ENCODE measurements around the gene PLEKHA8.

The PLEKHA8 gene

GRCh38 chr7:30026229-30027064 is 1.8 kb upstream of the PLEKHA8 start, which contains the start of gene FKBP14:
Gene FKBP14 (minus strand): TSS chr7:30026702. CDS start chr7:30026508, 194 bp downstream.
- ChIA-PET CTCF (no interaction called here), POLR2A (no interaction called here)
- TF ChIP-seq NFRKB (IDR thresholded peaks at IDR 0.05) (no peak), FOXA1 (IDR thresholded peaks at IDR 0.05) (no peak), ELF4 (IDR thresholded peaks at IDR 0.05) (no peak; the same call in 1 of the 2 replicates), FOXM1 (IDR thresholded peaks at IDR 0.05; ENCODE audit: borderline replicate concordance) (peak; percentile 97), FOXK2 (IDR thresholded peaks at IDR 0.05) (no peak), CTBP1 (IDR thresholded peaks at IDR 0.05; ENCODE audit: borderline replicate concordance) (peak; percentile 53; the same call in 1 of the 2 replicates), PKNOX1 (IDR thresholded peaks at IDR 0.05) (peak; percentile 100), BHLHE40 (IDR thresholded peaks at IDR 0.05; ENCODE audit: borderline replicate concordance) (no peak), SUZ12 (IDR thresholded peaks at IDR 0.05) (no peak), ARNT (IDR thresholded peaks at IDR 0.05) (no peak), L3MBTL2 (conservative IDR thresholded peaks at IDR 0.05) (peak; percentile 34; the same call in 1 of the 2 replicates), TARDBP (IDR thresholded peaks at IDR 0.05) (no peak), SP1 (IDR thresholded peaks at IDR 0.05) (no peak), LEF1 (IDR thresholded peaks at IDR 0.05; ENCODE audit: borderline replicate concordance) (no peak), HDGF (IDR thresholded peaks at IDR 0.05; ENCODE audit: borderline replicate concordance) (no peak), ZNF384 (IDR thresholded peaks at IDR 0.05) (no peak)
- DNase-seq (ENCODE audit: extremely low spot score), result peak; percentile 93

GRCh38 chr7:30027065-30027456 is 1.2 kb upstream of the PLEKHA8 start:
- POLR2A ChIA-PET, result interaction anchor here (0.7 to 1.4 kb wide), 2 partner anchors 38 to 39 kb away, joined by 4 to 6 read pairs; partner anchors contain the start of gene SCRN1
- CTCF ChIA-PET, result no interaction called here
- TF ChIP-seq FOXA1 (IDR thresholded peaks at IDR 0.05) (no peak), ELF4 (IDR thresholded peaks at IDR 0.05) (no peak), SP1 (IDR thresholded peaks at IDR 0.05) (no peak), TARDBP (IDR thresholded peaks at IDR 0.05) (no peak), FOXM1 (IDR thresholded peaks at IDR 0.05; ENCODE audit: borderline replicate concordance) (no peak), BHLHE40 (IDR thresholded peaks at IDR 0.05; ENCODE audit: borderline replicate concordance) (no peak), NFRKB (IDR thresholded peaks at IDR 0.05) (no peak), HDGF (IDR thresholded peaks at IDR 0.05; ENCODE audit: borderline replicate concordance) (no peak), FOXK2 (IDR thresholded peaks at IDR 0.05) (no peak), CTBP1 (IDR thresholded peaks at IDR 0.05; ENCODE audit: borderline replicate concordance) (no peak)
- peak; percentile 8 for DNase-seq (ENCODE audit: extremely low spot score)

- no peak for DNase-seq (ENCODE audit: extremely low spot score)
- ChIA-PET CTCF (no interaction called here), POLR2A (interaction anchor here (0.7 to 1.4 kb wide), 4 partner anchors 38 to 110 kb away, joined by 3 to 6 read pairs (median 4); partner anchors contain the start of gene SCRN1)
- no peak for TF ChIP-seq SP1 (IDR thresholded peaks at IDR 0.05)
- TF ChIP-seq FOXM1 (IDR thresholded peaks at IDR 0.05; ENCODE audit: borderline replicate concordance), result no peak
- no peak for TF ChIP-seq CTBP1 (IDR thresholded peaks at IDR 0.05; ENCODE audit: borderline replicate concordance)
- peak; percentile 25; the same call in 1 of the 2 replicates for TF ChIP-seq PKNOX1 (IDR thresholded peaks at IDR 0.05)
- TF ChIP-seq BHLHE40 (IDR thresholded peaks at IDR 0.05; ENCODE audit: borderline replicate concordance), result no peak
These were observed 434 bp upstream of the PLEKHA8 start for GRCh38 chr7:30027740-30028215.

GRCh38 chr7:30028749-30029635 is 780 bp downstream of the PLEKHA8 start:
- no peak for TF ChIP-seq HDGF (IDR thresholded peaks at IDR 0.05; ENCODE audit: borderline replicate concordance)
- TF ChIP-seq ARNT (IDR thresholded peaks at IDR 0.05), result no peak
- no peak for TF ChIP-seq SP1 (IDR thresholded peaks at IDR 0.05)
- TF ChIP-seq BHLHE40 (IDR thresholded peaks at IDR 0.05; ENCODE audit: borderline replicate concordance), result no peak
- TF ChIP-seq TARDBP (IDR thresholded peaks at IDR 0.05), result no peak
- no peak for TF ChIP-seq NFRKB (IDR thresholded peaks at IDR 0.05)
- no peak for TF ChIP-seq ZNF384 (IDR thresholded peaks at IDR 0.05)
- TF ChIP-seq FOXA1 (IDR thresholded peaks at IDR 0.05), result no peak
- TF ChIP-seq PKNOX1 (IDR thresholded peaks at IDR 0.05), result no peak
- TF ChIP-seq L3MBTL2 (conservative IDR thresholded peaks at IDR 0.05), result no peak
- TF ChIP-seq SUZ12 (IDR thresholded peaks at IDR 0.05), result no peak
- no peak for TF ChIP-seq ELF4 (IDR thresholded peaks at IDR 0.05)
- POLR2A ChIA-PET, result interaction anchor here (0.7 to 1.1 kb wide), 3 partner anchors 27 to 44 kb away, joined by 3 to 5 read pairs (median 4); no protein-coding TSS in a partner anchor
- DNase-seq (ENCODE audit: extremely low spot score), result peak; percentile 19
- CTCF ChIA-PET, result interaction anchor here (0.5 to 0.9 kb wide), 3 partner anchors 33 to 1232 kb away, joined by 3 to 4 read pairs (median 3); no protein-coding TSS in a partner anchor

- DNase-seq (ENCODE audit: extremely low spot score), result no peak
- ChIA-PET POLR2A (no interaction called here), CTCF (interaction anchor here (0.9 kb wide), 1 partner anchor 32 kb away, joined by 3 read pairs; no protein-coding TSS in a partner anchor)
- TF ChIP-seq FOXA1 (IDR thresholded peaks at IDR 0.05) (no peak), ELF4 (IDR thresholded peaks at IDR 0.05) (no peak), FOXK2 (IDR thresholded peaks at IDR 0.05) (no peak), FOXM1 (IDR thresholded peaks at IDR 0.05; ENCODE audit: borderline replicate concordance) (no peak), LEF1 (IDR thresholded peaks at IDR 0.05; ENCODE audit: borderline replicate concordance) (no peak), BHLHE40 (IDR thresholded peaks at IDR 0.05; ENCODE audit: borderline replicate concordance) (no peak), SP1 (IDR thresholded peaks at IDR 0.05) (no peak), HDGF (IDR thresholded peaks at IDR 0.05; ENCODE audit: borderline replicate concordance) (no peak), PKNOX1 (IDR thresholded peaks at IDR 0.05) (no peak), NFRKB (IDR thresholded peaks at IDR 0.05) (no peak), ARNT (IDR thresholded peaks at IDR 0.05) (no peak), L3MBTL2 (conservative IDR thresholded peaks at IDR 0.05) (no peak), TARDBP (IDR thresholded peaks at IDR 0.05) (no peak)
These were observed 1.5 kb downstream of the PLEKHA8 start for GRCh38 chr7:30029696-30030095.
